ENCODE measurements around the gene ST14. TPM values are rescaled to one million over a fixed set of nuclear protein-coding genes. Genes with fewer than 3 reads are reported as not detected.

The ST14 gene
- total RNA-seq, 1 donor from 2014 or later: 0.10 TPM

GRCh38 chr11:130217133-130218031 is 57.8 kb downstream of the ST14 start:
- no peaks in the 10 kb centered on the region for H3K4me1 Mint-ChIP-seq (ENCODE audit: low read depth)
- peaks cover 33% of the 10 kb centered on the region for H3K27me3 Mint-ChIP-seq (ENCODE audit: low read depth)
- H3K9me3 Mint-ChIP-seq (ENCODE audit: low read depth): no peaks in the 10 kb centered on the region
- DNase-seq (ENCODE audit: low spot score): no peak
- H3K4me3 Mint-ChIP-seq (ENCODE audit: unreplicated experiment): no peak overlapping the region
- H3K27ac Mint-ChIP-seq (ENCODE audit: unreplicated experiment): no peak overlapping the region
- peaks cover 3% of the 10 kb centered on the region for H3K36me3 Mint-ChIP-seq (ENCODE audit: low read depth)
- TF ChIP-seq, protein P1, sequence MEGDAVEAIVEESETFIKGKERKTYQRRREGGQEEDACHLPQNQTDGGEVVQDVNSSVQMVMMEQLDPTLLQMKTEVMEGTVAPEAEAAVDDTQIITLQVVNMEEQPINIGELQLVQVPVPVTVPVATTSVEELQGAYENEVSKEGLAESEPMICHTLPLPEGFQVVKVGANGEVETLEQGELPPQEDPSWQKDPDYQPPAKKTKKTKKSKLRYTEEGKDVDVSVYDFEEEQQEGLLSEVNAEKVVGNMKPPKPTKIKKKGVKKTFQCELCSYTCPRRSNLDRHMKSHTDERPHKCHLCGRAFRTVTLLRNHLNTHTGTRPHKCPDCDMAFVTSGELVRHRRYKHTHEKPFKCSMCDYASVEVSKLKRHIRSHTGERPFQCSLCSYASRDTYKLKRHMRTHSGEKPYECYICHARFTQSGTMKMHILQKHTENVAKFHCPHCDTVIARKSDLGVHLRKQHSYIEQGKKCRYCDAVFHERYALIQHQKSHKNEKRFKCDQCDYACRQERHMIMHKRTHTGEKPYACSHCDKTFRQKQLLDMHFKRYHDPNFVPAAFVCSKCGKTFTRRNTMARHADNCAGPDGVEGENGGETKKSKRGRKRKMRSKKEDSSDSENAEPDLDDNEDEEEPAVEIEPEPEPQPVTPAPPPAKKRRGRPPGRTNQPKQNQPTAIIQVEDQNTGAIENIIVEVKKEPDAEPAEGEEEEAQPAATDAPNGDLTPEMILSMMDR (IDR thresholded peaks at IDR 0.05): no peak

- peaks cover 33% of the 10 kb centered on the region for H3K27me3 Mint-ChIP-seq (ENCODE audit: low read depth)
- no peaks in the 10 kb centered on the region for H3K4me1 Mint-ChIP-seq (ENCODE audit: low read depth)
- peaks cover 5% of the 10 kb centered on the region for H3K36me3 Mint-ChIP-seq (ENCODE audit: low read depth)
- TF ChIP-seq, protein P1 (IDR thresholded peaks at IDR 0.05): no peak
- no peak overlapping the region for H3K27ac Mint-ChIP-seq (ENCODE audit: unreplicated experiment)
- DNase-seq (ENCODE audit: low spot score): no peak
- H3K4me3 Mint-ChIP-seq (ENCODE audit: unreplicated experiment): no peak overlapping the region
- H3K9me3 Mint-ChIP-seq (ENCODE audit: low read depth): no peaks in the 10 kb centered on the region
Measured at GRCh38 chr11:130218501-130219070, 59.0 kb downstream of the ST14 start.

GRCh38 chr11:130219148-130219547 is 59.6 kb downstream of the ST14 start:
- Mint-ChIP-seq H3K4me3 (ENCODE audit: unreplicated experiment) (no peak overlapping the region), H3K9me3 (ENCODE audit: low read depth) (no peaks in the 10 kb centered on the region), H3K27me3 (ENCODE audit: low read depth) (peaks cover 30% of the 10 kb centered on the region), H3K4me1 (ENCODE audit: low read depth) (no peaks in the 10 kb centered on the region), H3K36me3 (ENCODE audit: low read depth) (peaks cover 5% of the 10 kb centered on the region), H3K27ac (ENCODE audit: unreplicated experiment) (no peak overlapping the region)
- DNase-seq (ENCODE audit: low spot score): no peak
- TF ChIP-seq, protein P1 (IDR thresholded peaks at IDR 0.05): no peak

- H3K4me3 Mint-ChIP-seq (ENCODE audit: unreplicated experiment): no peak overlapping the region
- H3K27ac Mint-ChIP-seq (ENCODE audit: unreplicated experiment): no peak overlapping the region
- no peaks in the 10 kb centered on the region for H3K9me3 Mint-ChIP-seq (ENCODE audit: low read depth)
- DNase-seq (ENCODE audit: low spot score): no peak
- H3K27me3 Mint-ChIP-seq (ENCODE audit: low read depth): peaks cover 21% of the 10 kb centered on the region
- no peaks in the 10 kb centered on the region for H3K4me1 Mint-ChIP-seq (ENCODE audit: low read depth)
- TF ChIP-seq, protein P1 (IDR thresholded peaks at IDR 0.05): no peak
- peaks cover 6% of the 10 kb centered on the region for H3K36me3 Mint-ChIP-seq (ENCODE audit: low read depth)
Measured at GRCh38 chr11:130220311-130221035, 60.9 kb downstream of the ST14 start.

Data from chondrocyte (in vitro differentiated cells).